NCI-H82 treated with DMSO at 0.1 percent for 48 hours (cell line): ENCODE results near the gene FOSL2.
"Not testable (repeated sequence)": the region's sequence is repeated elsewhere in the genome, so short reads cannot be mapped to it uniquely, and the experiment has no call there.

Experiments
- DNase-seq: peaks from one replicate; lab custom pipeline; 2025; ENCODE audit not compliant: unreplicated experiment; lab: John Stamatoyannopoulos, UW

The FOSL2 gene

GRCh38 chr2:28357055-28357454 lies 35.6 kb upstream of the FOSL2 start:
- no peak for DNase-seq

- peak; percentile 35 for DNase-seq
Measured at GRCh38 chr2:28357948-28358667, 34.5 kb upstream of the FOSL2 start.

GRCh38 chr2:28358668-28359201 lies 33.9 kb upstream of the FOSL2 start:
- no peak for DNase-seq

GRCh38 chr2:28359222-28360057 lies 33.2 kb upstream of the FOSL2 start:
- DNase-seq, result no peak

- DNase-seq, result no peak
Measured at GRCh38 chr2:28360058-28360717, 32.5 kb upstream of the FOSL2 start.

- no peak for DNase-seq
Measured at GRCh38 chr2:28360718-28361293, 31.9 kb upstream of the FOSL2 start.

- DNase-seq, result no peak
Measured at GRCh38 chr2:28361991-28362710, 30.5 kb upstream of the FOSL2 start.

GRCh38 chr2:28362991-28363521 lies 29.6 kb upstream of the FOSL2 start:
- no peak for DNase-seq

GRCh38 chr2:28363686-28364280 lies 28.9 kb upstream of the FOSL2 start:
- no peak for DNase-seq

- no peak for DNase-seq
Measured at GRCh38 chr2:28364610-28365009, 28.0 kb upstream of the FOSL2 start.

- DNase-seq, result no peak
Measured at GRCh38 chr2:28365158-28365557, 27.5 kb upstream of the FOSL2 start.

GRCh38 chr2:28366149-28366495 lies 26.5 kb upstream of the FOSL2 start:
- no peak for DNase-seq

- DNase-seq, result no peak
Measured at GRCh38 chr2:28366496-28367282, 26.0 kb upstream of the FOSL2 start.

GRCh38 chr2:28367667-28368356 lies 24.8 kb upstream of the FOSL2 start:
- no peak for DNase-seq

GRCh38 chr2:28368357-28368798 lies 24.3 kb upstream of the FOSL2 start:
- no peak for DNase-seq

- no peak for DNase-seq
Measured at GRCh38 chr2:28369358-28369757, 23.3 kb upstream of the FOSL2 start.

- DNase-seq, result no peak
Measured at GRCh38 chr2:28370354-28370753, 22.3 kb upstream of the FOSL2 start.

- DNase-seq, result not testable (repeated sequence)
Measured at GRCh38 chr2:28371728-28372127, 20.9 kb upstream of the FOSL2 start.

GRCh38 chr2:28373854-28374253 lies 18.8 kb upstream of the FOSL2 start:
- no peak for DNase-seq
